Panc1 (cell line): ENCODE results near the gene CGA.

ENCODE experiments used
- CTCF ChIP-seq: fragments of 450-650 bp; IDR thresholded peaks from 2 replicates; pipeline ENCODE4 v1.5.1; 2017; ENCODE audit warnings: mild to moderate bottlenecking
- POLR2AphosphoS5 ChIP-seq: IDR thresholded peaks from 2 replicates; pipeline ENCODE4 v1.6.1; 2012; ENCODE audit warnings: mild to moderate bottlenecking, low read depth, low read length, moderate library complexity
- REST ChIP-seq, 2 experiments: IDR thresholded peaks; 2 replicates each; pipeline ENCODE4 v1.6.1; 2011 to 2012; ENCODE audit warnings: low read depth in 2 of 2, control low read depth in 1 of 2, low read length in 1 of 2, mild to moderate bottlenecking in 1 of 2, moderate library complexity in 1 of 2; ENCODE audit not compliant: insufficient read depth in 1 of 2
- SIN3A ChIP-seq: IDR thresholded peaks from 2 replicates; pipeline ENCODE4 v1.6.1; 2012; ENCODE audit warnings: low read depth, mild to moderate bottlenecking, low read length, moderate library complexity, borderline replicate concordance; ENCODE audit not compliant: insufficient read depth
- TCF7L2 ChIP-seq: IDR thresholded peaks from 2 replicates; pipeline ENCODE4 v1.6.1; 2011; ENCODE audit warnings: mild to moderate bottlenecking, low read depth, low read length, inconsistent platforms

- TF ChIP-seq POLR2AphosphoS5: no peak
- no peak for TF ChIP-seq CTCF
- no peak for TF ChIP-seq REST (IDR thresholded peaks at IDR 0.05; ENCODE audit: insufficient read depth in 1 of 2, low read depth in 2 of 2, low read length in 1 of 2)
- TF ChIP-seq TCF7L2: no peak
- no peak for TF ChIP-seq SIN3A
Observed at GRCh38 chr6:87101067-87101466, 6.2 kb upstream of the CGA start.
